ENCODE results near the gene ANKFN1.

ANKFN1 gene, protein sequence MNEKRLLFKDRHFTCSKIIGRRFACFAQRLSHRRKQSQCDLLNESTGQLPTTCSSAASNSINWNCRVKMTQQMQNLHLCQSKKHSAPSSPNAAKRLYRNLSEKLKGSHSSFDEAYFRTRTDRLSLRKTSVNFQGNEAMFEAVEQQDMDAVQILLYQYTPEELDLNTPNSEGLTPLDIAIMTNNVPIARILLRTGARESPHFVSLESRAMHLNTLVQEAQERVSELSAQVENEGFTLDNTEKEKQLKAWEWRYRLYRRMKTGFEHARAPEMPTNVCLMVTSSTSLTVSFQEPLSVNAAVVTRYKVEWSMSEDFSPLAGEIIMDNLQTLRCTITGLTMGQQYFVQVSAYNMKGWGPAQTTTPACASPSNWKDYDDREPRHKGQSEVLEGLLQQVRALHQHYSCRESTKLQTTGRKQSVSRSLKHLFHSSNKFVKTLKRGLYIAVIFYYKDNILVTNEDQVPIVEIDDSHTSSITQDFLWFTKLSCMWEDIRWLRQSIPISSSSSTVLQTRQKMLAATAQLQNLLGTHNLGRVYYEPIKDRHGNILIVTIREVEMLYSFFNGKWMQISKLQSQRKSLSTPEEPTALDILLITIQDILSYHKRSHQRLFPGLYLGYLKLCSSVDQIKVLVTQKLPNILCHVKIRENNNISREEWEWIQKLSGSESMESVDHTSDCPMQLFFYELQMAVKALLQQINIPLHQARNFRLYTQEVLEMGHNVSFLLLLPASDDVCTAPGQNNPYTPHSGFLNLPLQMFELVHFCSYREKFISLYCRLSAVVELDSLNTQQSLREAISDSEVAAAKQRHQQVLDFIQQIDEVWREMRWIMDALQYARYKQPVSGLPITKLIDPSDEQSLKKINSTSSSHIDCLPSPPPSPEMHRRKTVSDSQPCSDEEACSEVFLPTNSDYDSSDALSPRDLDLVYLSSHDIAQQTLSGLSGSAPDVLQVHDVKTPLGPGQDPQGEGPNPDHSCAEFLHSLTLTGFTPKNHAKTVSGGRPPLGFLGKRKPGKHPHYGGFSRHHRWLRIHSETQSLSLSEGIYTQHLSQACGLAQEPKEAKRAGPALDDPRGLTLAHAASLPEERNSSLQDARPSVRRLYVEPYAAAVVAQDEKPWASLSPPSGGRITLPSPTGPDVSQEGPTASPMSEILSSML

DNA sequence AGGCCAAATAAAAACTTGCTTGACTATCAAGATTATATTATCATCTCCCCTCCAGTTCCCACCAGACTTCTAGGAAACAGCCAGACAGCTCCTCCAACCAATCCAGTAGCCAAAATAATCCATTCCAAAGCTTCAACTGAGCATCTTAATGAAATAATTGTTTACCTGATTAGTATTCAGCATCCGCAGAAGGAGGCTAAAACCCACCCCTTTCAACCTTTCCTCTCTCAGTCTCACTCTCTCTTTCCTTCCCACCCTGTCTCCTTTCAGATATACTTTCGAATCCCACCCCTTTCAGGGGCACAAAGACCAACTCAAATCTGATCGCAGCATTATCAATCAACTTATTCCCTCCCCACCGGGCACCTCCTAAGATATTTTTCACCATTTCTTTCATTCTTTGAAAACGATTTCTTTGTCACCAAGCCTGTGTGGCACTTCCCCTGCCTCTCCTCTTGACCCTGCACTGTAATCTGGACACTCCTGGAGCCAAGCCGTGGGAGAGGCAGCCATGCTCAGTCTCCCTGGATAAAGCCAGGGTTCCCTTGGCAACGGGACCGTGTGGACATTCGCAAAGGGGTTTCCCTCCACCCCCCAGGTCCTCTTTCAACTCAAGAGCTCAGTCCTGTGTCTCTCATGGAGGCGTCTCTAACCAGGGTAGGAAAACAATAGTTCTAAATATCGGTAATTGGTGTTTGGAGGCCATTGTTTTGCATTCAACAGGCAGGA lies at the start of gene ANKFN1:
TSS of gene ANKFN1 (plus strand) at position 602 of the 729 bp plus-strand sequence. CDS start 59,193 bp downstream, outside the sequence.
- peaks cover 4% of the 10 kb centered on the region for H3K27me3 Mint-ChIP-seq
- no peaks in the 10 kb centered on the region for H3K36me3 Mint-ChIP-seq
- no peaks in the 10 kb centered on the region for H3K9me3 Mint-ChIP-seq
- H3K4me1 Mint-ChIP-seq = no peaks in the 10 kb centered on the region
- no peak within 1 kb of the TSS for H3K4me3 Mint-ChIP-seq
- H3K27ac Mint-ChIP-seq = no peak within 1 kb of the TSS

DNA sequence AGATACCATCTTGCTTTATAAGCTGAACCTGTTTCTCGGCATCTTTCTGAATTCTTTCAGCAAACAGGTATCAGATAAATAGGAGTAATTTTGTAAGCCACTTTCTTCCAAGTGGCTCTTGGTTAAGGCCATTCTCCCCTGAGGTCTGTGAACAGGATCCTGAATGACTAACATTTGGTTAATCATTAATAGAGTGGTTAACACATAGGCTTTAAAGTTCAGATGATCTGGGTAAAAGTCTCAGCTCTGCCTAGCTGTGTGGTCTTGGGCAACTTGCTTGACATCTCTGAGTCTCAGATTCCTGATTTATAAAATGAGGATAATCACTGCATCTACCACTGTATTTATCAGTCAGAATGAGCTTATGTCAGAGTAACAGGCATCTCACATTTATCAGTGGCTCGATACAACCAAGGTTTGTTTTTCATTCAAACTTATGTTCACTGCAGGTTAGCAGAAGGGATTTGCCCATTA lies 44.4 kb upstream of the ANKFN1 start:
- Mint-ChIP-seq H3K36me3 (no peaks in the 10 kb centered on the region), H3K4me1 (no peaks in the 10 kb centered on the region), H3K27me3 (no peaks in the 10 kb centered on the region), H3K4me3 (no peak overlapping the region), H3K27ac (no peak overlapping the region), H3K9me3 (no peaks in the 10 kb centered on the region)

DNA sequence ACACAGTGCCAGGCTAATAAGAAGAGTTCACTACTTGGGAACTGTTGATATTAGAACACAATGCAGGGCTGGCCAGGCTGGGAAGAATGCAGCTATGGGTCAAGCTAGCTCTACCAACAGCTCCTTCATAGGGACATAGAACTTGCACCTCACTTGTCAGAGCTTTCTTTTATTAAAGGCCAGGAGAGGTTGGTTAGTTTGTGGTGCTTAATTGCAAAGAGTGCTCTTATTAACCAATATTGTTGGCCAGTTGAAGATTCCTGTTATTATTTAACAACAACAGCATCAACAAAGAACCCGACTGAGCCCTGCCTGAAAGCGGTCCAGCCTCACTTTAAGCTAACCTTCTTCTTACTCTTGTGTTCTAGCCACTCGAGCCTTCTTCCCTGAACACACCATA lies 43.4 kb upstream of the ANKFN1 start:
- Mint-ChIP-seq H3K4me1 (no peaks in the 10 kb centered on the region), H3K27me3 (no peaks in the 10 kb centered on the region), H3K9me3 (no peaks in the 10 kb centered on the region), H3K4me3 (no peak overlapping the region), H3K36me3 (no peaks in the 10 kb centered on the region), H3K27ac (no peak overlapping the region)

DNA sequence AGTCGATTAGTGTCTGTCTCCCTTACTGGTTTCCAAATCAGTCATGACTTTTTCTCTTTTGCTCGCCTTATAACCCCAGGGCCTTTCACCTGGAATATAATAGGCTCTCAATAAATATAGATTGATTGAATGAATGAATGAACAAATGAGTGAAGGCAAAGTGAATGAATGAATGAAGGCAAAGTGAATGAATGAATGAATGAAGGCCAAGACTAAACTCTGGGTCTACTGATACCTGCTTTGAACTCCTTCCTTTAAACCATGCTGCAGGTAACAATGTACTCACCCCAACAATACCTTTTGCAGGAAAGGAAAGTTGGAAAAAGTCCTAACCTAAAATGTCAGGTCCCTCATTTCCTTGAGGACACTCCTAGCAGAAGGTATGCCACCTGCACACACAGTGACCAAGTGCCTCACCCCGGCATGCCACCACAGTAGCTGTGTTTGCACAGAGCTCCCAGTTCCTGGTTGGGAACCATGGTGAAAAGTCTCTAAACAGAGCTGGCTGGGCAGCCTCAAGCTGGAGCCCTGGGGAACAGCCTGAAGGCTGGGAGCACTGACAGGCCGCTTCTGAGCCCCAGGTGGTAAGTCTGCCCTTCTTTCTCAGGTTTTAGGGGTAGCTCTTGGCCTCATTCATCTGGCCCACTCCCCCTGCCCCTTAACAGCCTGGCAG lies 42.7 kb upstream of the ANKFN1 start:
- H3K27ac Mint-ChIP-seq = no peak overlapping the region
- H3K4me1 Mint-ChIP-seq = no peaks in the 10 kb centered on the region
- H3K4me3 Mint-ChIP-seq = no peak overlapping the region
- no peaks in the 10 kb centered on the region for H3K27me3 Mint-ChIP-seq
- no peaks in the 10 kb centered on the region for H3K36me3 Mint-ChIP-seq
- H3K9me3 Mint-ChIP-seq = no peaks in the 10 kb centered on the region

DNA sequence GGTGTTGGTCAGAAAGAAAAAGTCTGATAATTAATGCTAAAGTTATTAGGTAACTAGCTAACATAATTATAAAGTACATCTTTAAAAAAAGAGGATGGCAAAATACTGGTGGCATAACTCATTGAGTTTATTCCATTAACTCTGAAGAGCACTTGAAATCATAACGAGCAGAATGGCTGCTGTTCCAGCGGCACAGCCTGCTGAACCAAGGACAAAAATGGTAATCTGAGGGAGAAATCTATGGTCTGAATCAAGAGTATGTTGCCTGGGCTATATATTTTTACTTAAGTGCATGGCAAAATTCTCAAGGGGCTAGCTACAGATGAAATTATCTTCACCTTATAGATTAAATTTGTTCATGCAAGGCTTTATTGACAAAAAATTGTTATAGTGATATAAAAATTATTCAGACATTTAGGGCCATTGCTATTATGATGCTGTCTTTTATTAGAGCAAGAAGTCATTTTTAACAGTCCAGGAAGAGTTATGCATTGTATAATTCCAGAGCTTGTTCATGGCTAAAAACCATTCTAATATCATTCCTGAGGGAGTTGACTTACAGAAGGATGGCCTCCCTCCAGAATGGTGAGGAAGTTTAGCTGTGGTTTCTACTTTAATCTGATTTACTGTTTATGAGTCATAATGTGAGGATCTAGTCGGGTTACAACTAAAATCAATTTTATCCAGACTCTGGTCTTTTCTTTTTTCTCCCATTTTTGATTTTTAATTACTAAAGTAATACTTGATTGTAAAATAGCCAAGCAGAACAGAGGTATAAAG lies 41.4 kb upstream of the ANKFN1 start:
- Mint-ChIP-seq H3K27me3 (peaks cover 2% of the 10 kb centered on the region), H3K4me1 (no peaks in the 10 kb centered on the region), H3K36me3 (no peaks in the 10 kb centered on the region), H3K9me3 (no peaks in the 10 kb centered on the region), H3K27ac (no peak overlapping the region), H3K4me3 (no peak overlapping the region)

DNA sequence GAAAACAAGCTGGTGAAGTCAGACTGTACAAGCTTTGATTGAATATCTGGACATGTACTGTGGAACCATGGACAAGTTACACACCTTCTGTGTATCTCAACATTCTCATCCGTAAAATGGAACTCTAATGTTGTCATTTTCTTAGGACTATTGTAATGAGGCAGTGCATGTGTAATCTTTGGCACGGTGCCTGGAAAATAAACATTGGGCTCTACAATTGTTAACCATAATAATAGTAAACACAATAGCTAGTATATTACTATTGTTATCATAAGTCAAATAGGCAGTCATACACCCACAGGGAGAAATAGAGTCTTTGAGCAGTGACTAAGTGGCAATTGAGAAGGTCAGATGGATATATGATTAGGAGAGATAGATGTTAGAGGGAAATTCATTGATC lies 39.8 kb upstream of the ANKFN1 start:
- Mint-ChIP-seq H3K27me3 (peaks cover 2% of the 10 kb centered on the region), H3K9me3 (no peaks in the 10 kb centered on the region), H3K36me3 (no peaks in the 10 kb centered on the region), H3K4me1 (no peaks in the 10 kb centered on the region), H3K4me3 (no peak overlapping the region), H3K27ac (no peak overlapping the region)

DNA sequence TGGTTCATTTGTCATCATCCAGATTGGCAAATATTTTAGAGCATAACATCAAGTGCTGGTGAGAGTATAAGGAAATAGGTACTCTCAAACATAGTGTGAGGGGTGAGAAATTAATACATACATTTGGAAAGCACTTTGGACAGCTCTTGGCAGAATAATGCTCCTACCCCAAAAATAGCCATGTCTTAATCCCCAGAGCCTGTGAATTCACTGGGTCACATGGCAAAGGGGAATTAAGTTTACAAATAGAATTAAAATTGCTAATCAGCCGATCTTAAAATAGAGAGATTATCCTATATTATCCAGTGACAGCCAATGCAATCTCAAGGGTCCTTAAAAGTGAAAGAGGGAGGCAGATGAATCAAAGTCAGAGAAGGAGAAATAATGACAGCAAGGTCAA lies 38.8 kb upstream of the ANKFN1 start:
- Mint-ChIP-seq H3K27me3 (peaks cover 2% of the 10 kb centered on the region), H3K36me3 (no peaks in the 10 kb centered on the region), H3K27ac (no peak overlapping the region), H3K4me3 (no peak overlapping the region), H3K4me1 (no peaks in the 10 kb centered on the region), H3K9me3 (no peaks in the 10 kb centered on the region)

DNA sequence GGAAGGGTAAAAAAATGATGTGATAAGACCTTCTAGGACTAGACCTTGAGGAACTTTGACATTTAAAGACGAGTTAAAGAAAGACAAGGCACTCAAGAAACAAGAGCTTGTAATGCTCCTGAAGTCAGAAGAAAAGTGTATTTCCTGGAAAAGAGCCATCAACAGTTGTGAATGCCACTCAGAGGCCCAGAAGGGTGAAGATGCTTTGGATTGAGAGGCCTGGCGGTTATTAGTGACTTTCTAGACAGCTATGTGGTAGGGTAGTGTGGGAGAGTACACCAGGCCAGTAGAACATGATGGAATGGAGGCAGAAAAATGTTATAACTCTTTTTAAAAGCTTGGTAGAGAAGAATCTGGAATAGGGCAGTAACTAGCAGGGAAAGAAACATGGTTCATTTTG lies 34.1 kb upstream of the ANKFN1 start:
- Mint-ChIP-seq H3K27me3 (peaks cover 2% of the 10 kb centered on the region), H3K9me3 (no peaks in the 10 kb centered on the region), H3K4me3 (no peak overlapping the region), H3K36me3 (no peaks in the 10 kb centered on the region), H3K4me1 (no peaks in the 10 kb centered on the region), H3K27ac (no peak overlapping the region)

DNA sequence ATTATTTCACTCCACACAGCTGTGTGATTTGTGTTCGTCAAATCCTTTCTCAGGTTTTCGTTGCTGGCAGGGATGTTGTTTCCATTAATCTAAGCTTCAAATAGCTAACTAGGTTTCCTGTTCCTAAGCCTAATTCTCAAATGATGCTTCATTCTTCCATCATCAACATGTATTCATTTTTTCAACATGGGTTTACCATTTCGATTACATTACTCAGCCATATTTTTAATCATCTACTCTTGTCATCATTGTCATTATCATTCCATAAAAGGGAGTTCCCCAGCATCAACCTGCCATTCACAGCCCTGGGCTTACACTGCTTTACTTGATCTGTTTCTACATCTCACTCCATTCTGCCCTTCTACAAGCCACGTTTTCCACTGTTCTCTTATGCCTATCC lies 33.3 kb upstream of the ANKFN1 start:
- H3K27ac Mint-ChIP-seq = no peak overlapping the region
- H3K36me3 Mint-ChIP-seq = no peaks in the 10 kb centered on the region
- no peak overlapping the region for H3K4me3 Mint-ChIP-seq
- no peaks in the 10 kb centered on the region for H3K4me1 Mint-ChIP-seq
- H3K9me3 Mint-ChIP-seq = no peaks in the 10 kb centered on the region
- H3K27me3 Mint-ChIP-seq = peaks cover 2% of the 10 kb centered on the region

DNA sequence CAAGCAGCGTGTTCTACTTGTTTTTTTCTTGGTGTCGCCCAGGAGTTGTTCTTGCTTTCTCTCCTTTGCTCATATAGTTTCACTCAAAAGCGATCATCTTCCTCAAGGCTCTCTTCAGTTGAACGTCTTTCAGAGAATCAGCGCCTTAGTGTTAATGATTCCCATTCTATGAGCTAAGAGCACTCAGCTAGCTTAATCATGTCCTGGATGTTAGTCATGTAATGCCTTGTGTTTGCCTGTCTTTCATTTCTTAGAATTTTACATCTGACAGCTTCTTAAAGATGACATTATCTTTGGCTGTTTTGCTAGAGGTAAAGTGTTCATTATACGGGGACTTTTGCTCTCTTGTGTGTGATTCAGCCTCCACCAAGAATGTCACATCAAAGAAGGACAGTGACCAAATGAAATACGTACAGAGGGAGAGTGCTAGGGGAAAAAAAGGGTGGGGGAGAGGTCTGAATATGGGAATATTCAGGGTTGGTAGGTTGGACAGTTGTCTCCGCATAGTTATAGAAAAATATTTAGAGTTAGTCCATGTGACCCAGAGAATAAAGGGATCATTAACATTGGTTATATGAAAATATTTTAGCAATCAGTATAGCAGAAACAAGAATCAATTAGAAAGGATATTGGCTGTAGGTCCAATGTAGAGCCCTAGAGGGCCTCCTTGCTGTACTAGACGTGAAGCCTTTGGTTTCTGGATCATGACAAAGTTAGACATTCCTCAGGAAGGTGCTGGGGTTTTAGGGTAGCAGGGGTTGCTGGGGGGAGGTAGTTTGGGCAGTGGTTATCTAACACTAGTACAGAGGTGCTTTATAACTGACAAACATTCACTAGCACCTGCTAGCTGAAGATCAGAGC lies 31.9 kb upstream of the ANKFN1 start:
- Mint-ChIP-seq H3K36me3 (no peaks in the 10 kb centered on the region), H3K27me3 (no peaks in the 10 kb centered on the region), H3K4me3 (no peak overlapping the region), H3K27ac (no peak overlapping the region), H3K9me3 (no peaks in the 10 kb centered on the region), H3K4me1 (no peaks in the 10 kb centered on the region)

DNA sequence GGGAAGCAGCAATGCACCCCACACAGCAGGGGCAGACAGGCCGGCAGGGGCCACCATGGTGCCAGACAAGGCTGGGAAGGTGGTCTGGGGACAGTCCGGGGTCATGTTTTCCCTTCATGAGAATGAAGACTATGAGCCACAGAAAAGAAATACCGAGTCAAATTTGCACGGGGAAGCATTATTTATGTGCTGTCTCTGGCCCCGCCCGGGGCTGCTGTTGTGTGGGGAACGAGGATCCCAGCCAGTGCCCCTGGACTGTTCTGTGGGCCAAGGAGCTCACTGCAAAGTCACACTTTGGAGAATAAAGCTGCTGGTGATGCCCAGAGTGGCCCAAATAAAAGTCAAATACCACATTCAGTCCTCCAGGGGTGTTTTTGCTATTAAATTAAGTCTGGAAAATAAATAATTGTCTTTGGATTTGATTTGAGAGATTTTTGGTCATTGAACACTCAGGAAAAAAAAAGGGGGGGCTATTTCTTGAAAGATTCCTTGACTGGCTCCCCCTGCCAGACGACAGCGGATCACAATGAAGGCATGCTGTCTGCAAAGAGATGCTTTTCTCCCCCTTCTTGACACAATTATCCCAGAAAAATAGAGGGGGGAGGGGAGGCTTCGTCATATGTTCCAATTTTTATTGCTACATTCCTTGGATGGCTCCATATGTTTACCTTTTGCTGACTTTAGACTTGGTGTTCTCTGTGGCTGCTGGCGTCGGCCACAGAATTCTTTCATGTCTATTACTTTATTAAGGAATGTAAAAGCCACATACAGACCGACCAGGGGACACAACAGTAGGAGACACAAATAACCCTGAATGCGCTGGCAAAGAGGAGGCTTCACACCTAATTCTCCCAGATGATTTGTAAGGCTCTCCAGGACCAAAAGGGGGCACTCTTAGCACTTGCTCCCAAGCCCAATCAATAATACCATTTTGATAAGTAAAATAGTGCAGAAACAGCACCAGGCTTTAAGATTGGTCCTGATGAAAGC lies 27.1 kb upstream of the ANKFN1 start:
- H3K4me1 Mint-ChIP-seq = no peaks in the 10 kb centered on the region
- no peaks in the 10 kb centered on the region for H3K36me3 Mint-ChIP-seq
- no peak overlapping the region for H3K27ac Mint-ChIP-seq

DNA sequence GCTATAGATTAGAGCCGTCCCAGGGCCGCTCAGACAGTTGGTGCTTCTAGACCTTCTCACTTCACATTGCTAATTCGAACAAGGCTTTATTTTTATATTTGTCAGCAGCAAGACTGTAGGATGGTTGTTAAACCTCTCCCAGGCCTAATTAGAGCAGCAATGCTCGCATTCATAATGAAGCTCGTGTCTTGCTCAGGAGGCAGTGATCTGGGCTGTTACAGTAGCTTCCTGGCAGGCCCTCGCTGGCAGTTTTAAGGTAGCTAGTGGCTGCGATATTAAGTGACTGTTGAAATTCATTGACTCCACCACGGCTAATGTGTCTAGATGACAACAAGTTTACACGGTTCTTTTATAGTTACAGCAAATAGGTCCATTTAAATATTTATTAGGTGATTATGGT lies 23.2 kb upstream of the ANKFN1 start:
- Mint-ChIP-seq H3K36me3 (no peaks in the 10 kb centered on the region), H3K27me3 (no peaks in the 10 kb centered on the region), H3K4me3 (no peak overlapping the region), H3K27ac (no peak overlapping the region), H3K4me1 (no peaks in the 10 kb centered on the region), H3K9me3 (no peaks in the 10 kb centered on the region)

More for the DNA sequence above, 27.1 kb upstream of the ANKFN1 start:
- Mint-ChIP-seq H3K4me3 (no peak overlapping the region), H3K9me3 (no peaks in the 10 kb centered on the region), H3K27me3 (no peaks in the 10 kb centered on the region)

All from activated naive CD4-positive, alpha-beta T cell treated with anti-CD3 and anti-CD28 coated beads, Interleukin-2, amount 50 U/mL, for 24 hours (primary cell).